Cardiac septum (tissue), 1 donor: ENCODE results near the gene MROH2A. TPM values are rescaled to one million over a fixed set of nuclear protein-coding genes. Genes with fewer than 3 reads are reported as not detected.

Experiments used
- DNase-seq: peaks from one replicate; pipeline ENCODE4 v3.0.0-alpha.2; 2020; ENCODE audit warnings: low spot score
- intact Hi-C: fragments of 100-400 bp; cut with DNase I; formaldehyde crosslinking; loops from one replicate; pipeline ENCODE4 v1.14.0; 2022
- total RNA-seq: library from RNA; stranded (reverse); fragmentation: NEBNext Ultra II Directional; extraction: Animal tissue kit (Norgen Biotek cat#: 25700); gene quantifications from one replicate; pipeline ENCODE4 v1.2.1, GENCODE V29; 2021
- donor health status: DM: no; HTN: no; CAD: no.

MROH2A gene
- total RNA-seq, 1 donor from 2014 or later, result not detected

GRCh38 chr2:233816334-233816733, 38.2 kb downstream of the MROH2A start:
- no peak for DNase-seq
- intact Hi-C loops, result no loop called here

GRCh38 chr2:233816771-233817170, 38.6 kb downstream of the MROH2A start:
- DNase-seq, result peak; percentile 63
- intact Hi-C loops, result no loop called here

GRCh38 chr2:233817361-233817911, 39.3 kb downstream of the MROH2A start:
- intact Hi-C loops, result no loop called here
- DNase-seq, result peak; percentile 53

GRCh38 chr2:233817995-233818638, 40.0 kb downstream of the MROH2A start:
- intact Hi-C loops, result no loop called here
- peak; percentile 60 for DNase-seq

GRCh38 chr2:233818639-233819621, 40.8 kb downstream of the MROH2A start:
- intact Hi-C loops, result no loop called here
- peak; percentile 68 for DNase-seq

- DNase-seq, result peak; percentile 69
- intact Hi-C loops, result no loop called here
These were observed 42.0 kb downstream of the MROH2A start for GRCh38 chr2:233819884-233820773.

GRCh38 chr2:233820774-233821105, 42.6 kb downstream of the MROH2A start:
- intact Hi-C loops, result no loop called here
- DNase-seq, result peak; percentile 53

GRCh38 chr2:233821196-233821595, 43.1 kb downstream of the MROH2A start:
- intact Hi-C loops, result no loop called here
- DNase-seq, result no peak

- no peak for DNase-seq
- intact Hi-C loops, result no loop called here
These were observed 43.6 kb downstream of the MROH2A start for GRCh38 chr2:233821709-233822100.

- DNase-seq, result peak; percentile 75
- intact Hi-C loops, result no loop called here
These were observed 44.1 kb downstream of the MROH2A start for GRCh38 chr2:233822101-233822771.

- intact Hi-C loops, result no loop called here
- DNase-seq, result peak; percentile 71
These were observed 44.9 kb downstream of the MROH2A start for GRCh38 chr2:233822781-233823730.

- intact Hi-C loops, result no loop called here
- peak; percentile 68 for DNase-seq
These were observed 45.6 kb downstream of the MROH2A start for GRCh38 chr2:233823731-233824121.

GRCh38 chr2:233824373-233824772, 46.2 kb downstream of the MROH2A start:
- intact Hi-C loops, result no loop called here
- peak; percentile 15 for DNase-seq

- DNase-seq, result no peak
These were observed 50.5 kb downstream of the MROH2A start for GRCh38 chr2:233828546-233829192.

GRCh38 chr2:233829193-233830110, 51.3 kb downstream of the MROH2A start:
- intact Hi-C loops, result no loop called here
- DNase-seq, result no peak

More at GRCh38 chr2:233828546-233829192, 50.5 kb downstream of the MROH2A start:
- intact Hi-C loops, result no loop called here

GRCh38 chr2:233830111-233830802, 52.1 kb downstream of the MROH2A start:
- DNase-seq, result no peak
- intact Hi-C loops, result no loop called here
